Neuronal stem cell (in vitro differentiated cells): ENCODE results near the gene DLX1. TPM values are rescaled to one million over a fixed set of nuclear protein-coding genes. Genes with fewer than 3 reads are reported as not detected.

Experiments
- DNase-seq: peaks from one replicate; pipeline ENCODE4 v3.0.0-alpha.2; 2013; ENCODE audit warnings: low spot score
- H2AFZ ChIP-seq: one replicate; pipeline ENCODE4 v1.6.1; 2013; ENCODE audit warnings: mild to moderate bottlenecking, low read length, inconsistent platforms
- H2AK5ac ChIP-seq: 2 replicates; pipeline ENCODE4 v1.6.1; 2013; ENCODE audit warnings: low read depth, mild to moderate bottlenecking, inconsistent platforms, low read length, moderate library complexity, mixed read lengths
- H2BK120ac ChIP-seq: 2 replicates; pipeline ENCODE4 v1.6.1; 2013; ENCODE audit warnings: low read depth, mild to moderate bottlenecking, inconsistent platforms, low read length, moderate library complexity, mixed read lengths
- H2BK12ac ChIP-seq: one replicate; pipeline ENCODE4 v1.6.1; 2013; ENCODE audit warnings: low read length, inconsistent platforms
- H2BK15ac ChIP-seq: 2 replicates; pipeline ENCODE4 v1.6.1; 2013; ENCODE audit warnings: mild to moderate bottlenecking, low read length, inconsistent platforms, mixed read lengths
- H2BK5ac ChIP-seq: one replicate; pipeline ENCODE4 v1.6.1; 2013; ENCODE audit warnings: inconsistent platforms, mild to moderate bottlenecking, low read length, moderate library complexity
- H3K14ac ChIP-seq: one replicate; pipeline ENCODE4 v1.6.1; 2013; ENCODE audit warnings: low read length, inconsistent platforms
- H3K18ac ChIP-seq: 2 replicates; pipeline ENCODE4 v1.6.1; 2013; ENCODE audit warnings: low read length, inconsistent platforms
- H3K23ac ChIP-seq: 2 replicates; pipeline ENCODE4 v1.6.1; 2013; ENCODE audit warnings: low read depth, mild to moderate bottlenecking, mixed read lengths, low read length, inconsistent platforms; ENCODE audit not compliant: poor library complexity
- H3K27ac ChIP-seq: replicated peaks from 3 replicates; pipeline ENCODE4 v1.5.1; 2013; ENCODE audit warnings: low read length, inconsistent platforms
- H3K27me3 ChIP-seq, 3 experiments: 2 replicates each; pipeline ENCODE4 v1.6.1; 2013; ENCODE audit warnings: low read length in 3 of 3, mild to moderate bottlenecking in 2 of 3, inconsistent platforms in 1 of 3, low read depth in 1 of 3, mixed read lengths in 1 of 3, moderate library complexity in 1 of 3; ENCODE audit not compliant: control insufficient read depth in 3 of 3, insufficient read depth in 3 of 3
- H3K36me3 ChIP-seq, 2 donors: replicated peaks in 1 of 2; 2 replicates each; pipeline ENCODE4 v1.6.1; 2013; ENCODE audit warnings: low read length in 2 of 2; ENCODE audit not compliant: control insufficient read depth in 2 of 2, insufficient read depth in 2 of 2
- H3K4ac ChIP-seq: 2 replicates; pipeline ENCODE4 v1.6.1; 2013; ENCODE audit warnings: inconsistent platforms, mild to moderate bottlenecking, low read length, moderate library complexity
- H3K4me1 ChIP-seq, 2 donors: 1 replicate in 1 of 2; 2 replicates in 1 of 2; pipeline ENCODE4 v1.6.1; 2013; ENCODE audit warnings: low read length in 2 of 2, low read depth in 1 of 2; ENCODE audit not compliant: control insufficient read depth in 2 of 2, insufficient read depth in 1 of 2
- H3K4me2 ChIP-seq: one replicate; pipeline ENCODE4 v1.6.1; 2013; ENCODE audit warnings: mild to moderate bottlenecking, low read length, inconsistent platforms; ENCODE audit not compliant: insufficient read depth, poor library complexity, severe bottlenecking
- H3K4me3 ChIP-seq, 2 donors: 2 replicates each; pipeline ENCODE4 v1.5.1; 2013; ENCODE audit warnings: low read length in 2 of 2, mild to moderate bottlenecking in 2 of 2, inconsistent platforms in 1 of 2, moderate library complexity in 1 of 2
- H3K79me1 ChIP-seq: one replicate; pipeline ENCODE4 v1.6.1; 2013; ENCODE audit warnings: low read depth, mild to moderate bottlenecking, inconsistent platforms, low read length, moderate library complexity
- H3K9ac ChIP-seq: one replicate; pipeline ENCODE4 v1.6.1; 2013; ENCODE audit warnings: mild to moderate bottlenecking, low read depth, low read length, inconsistent platforms; ENCODE audit not compliant: poor library complexity
- H3K9me3 ChIP-seq, 2 donors: replicated peaks in 1 of 2; 2 replicates each; pipeline versions ENCODE3 to v1.6.1; 2013; ENCODE audit warnings: low read length in 2 of 2, mild to moderate bottlenecking in 2 of 2, inconsistent platforms in 1 of 2, low read depth in 1 of 2, mixed read lengths in 1 of 2, moderate library complexity in 1 of 2; ENCODE audit not compliant: control insufficient read depth in 2 of 2, insufficient read depth in 1 of 2
- H4K8ac ChIP-seq: one replicate; pipeline ENCODE4 v1.6.1; 2013; ENCODE audit warnings: low read depth, mild to moderate bottlenecking, inconsistent platforms, low read length, moderate library complexity
- H4K91ac ChIP-seq: one replicate; pipeline ENCODE4 v1.6.1; 2013; ENCODE audit warnings: low read length, low read depth, mild to moderate bottlenecking, inconsistent platforms; ENCODE audit not compliant: poor library complexity
- WGBS, 2 donors: extraction: QIAGEN DNeasy Blood & Tissue Kit; methylation state at CpG; one replicate each; pipeline ENCODE4 v1.1.7; 2013; ENCODE audit warnings: missing lambda C conversion rate in 2 of 2, mixed read lengths in 1 of 2; ENCODE audit not compliant: insufficient read length in 2 of 2, insufficient replicate concordance in 1 of 2; ENCODE audit errors: extremely low coverage in 2 of 2; 5-methylcytosine and 5-hydroxymethylcytosine counted together
- polyA plus RNA-seq, 2 experiments: library from polyadenylated mRNA; stranded (reverse); fragments of 200-250 nt; gene quantifications; one replicate each; pipeline ENCODE4 v1.2.3, GENCODE V29; 2013

Gene DLX1
- polyA plus RNA-seq (2013, experiment 1 of 2), result 0.08 TPM
- polyA plus RNA-seq (2013, experiment 2 of 2), result 0.10 TPM

DNA sequence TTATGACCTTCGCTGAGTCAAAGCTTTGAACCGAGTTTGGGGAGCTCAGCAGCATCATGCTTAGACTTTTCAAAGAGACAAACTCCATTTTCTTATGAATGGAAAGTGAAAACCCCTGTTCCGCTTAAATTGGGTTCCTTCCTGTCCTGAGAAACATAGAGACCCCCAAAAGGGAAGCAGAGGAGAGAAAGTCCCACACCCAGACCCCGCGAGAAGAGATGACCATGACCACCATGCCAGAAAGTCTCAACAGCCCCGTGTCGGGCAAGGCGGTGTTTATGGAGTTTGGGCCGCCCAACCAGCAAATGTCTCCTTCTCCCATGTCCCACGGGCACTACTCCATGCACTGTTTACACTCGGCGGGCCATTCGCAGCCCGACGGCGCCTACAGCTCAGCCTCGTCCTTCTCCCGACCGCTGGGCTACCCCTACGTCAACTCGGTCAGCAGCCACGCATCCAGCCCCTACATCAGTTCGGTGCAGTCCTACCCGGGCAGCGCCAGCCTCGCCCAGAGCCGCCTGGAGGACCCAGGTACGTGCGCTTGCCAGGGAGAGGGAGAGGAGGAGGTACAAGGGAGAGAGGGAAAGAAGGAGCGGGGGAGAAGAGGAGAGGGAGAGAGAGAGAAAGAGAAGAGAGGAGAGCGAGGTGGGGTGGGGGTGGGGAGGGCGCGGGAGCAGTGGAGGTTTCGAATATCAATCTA, at the start of gene DLX1:
Gene DLX1, plus strand, starts transcription at position 48 of the 700 bp plus-strand sequence. Its CDS starts 171 bp downstream, at position 219.
- Histone ChIP-seq H3K27ac (no peak within 1 kb of the TSS), H3K4ac (no peak within 1 kb of the TSS), H2BK120ac (no peak within 1 kb of the TSS), H3K79me1 (no peaks in the 10 kb centered on the region), H2BK12ac (no peak within 1 kb of the TSS), H3K14ac (peak within 1 kb of the TSS; percentile 39), H3K4me1 (peaks cover 18 to 23% of the 10 kb centered on the region in 2 donors), H2BK5ac (no peak within 1 kb of the TSS), H2AFZ (peak within 1 kb of the TSS; percentile 99), H3K27me3 (peaks cover 69 to 96% (median 94%) of the 10 kb centered on the region in 3 experiments), H3K36me3 (no peaks in the 10 kb centered on the region), H3K9me3 (peaks cover 2 to 11% of the 10 kb centered on the region in 2 donors), H3K4me2 (peak within 1 kb of the TSS; percentile 93), H3K4me3 (peak within 1 kb of the TSS; percentile 51 to 75), H3K23ac (peak within 1 kb of the TSS; percentile 77), H2AK5ac (peak within 1 kb of the TSS; percentile 47), H4K91ac (no peak within 1 kb of the TSS), H4K8ac (no peak within 1 kb of the TSS), H3K9ac (peak within 1 kb of the TSS; percentile 68), H3K18ac (peak within 1 kb of the TSS; percentile 89), H2BK15ac (peak within 1 kb of the TSS; percentile 84)
- WGBS, 2 donors, result no CpG with 5 or more reads among the region's 34 CpGs
- no peak for DNase-seq

GRCh38 chr2:172038121-172038520, 47.2 kb upstream of the DLX1 start:
- Histone ChIP-seq H3K4ac (no peak overlapping the region), H3K23ac (no peak overlapping the region), H3K14ac (no peak overlapping the region), H2AK5ac (no peak overlapping the region), H3K36me3 (no peaks in the 10 kb centered on the region), H3K4me1 (no peaks in the 10 kb centered on the region), H4K8ac (no peak overlapping the region), H3K27ac (no peak overlapping the region), H4K91ac (no peak overlapping the region), H3K4me2 (no peak overlapping the region), H2BK12ac (no peak overlapping the region), H3K18ac (no peak overlapping the region), H3K79me1 (no peaks in the 10 kb centered on the region), H2BK5ac (no peak overlapping the region), H3K4me3 (no peak overlapping the region), H2AFZ (no peak overlapping the region), H3K9me3 (peaks cover 0 to 2% of the 10 kb centered on the region in 2 donors), H2BK15ac (no peak overlapping the region), H2BK120ac (no peak overlapping the region), H3K27me3 (no peaks in the 10 kb centered on the region), H3K9ac (no peak overlapping the region)
- no CpG with 5 or more reads among the region's 3 CpGs for WGBS, 2 donors
- no peak for DNase-seq

- H2BK12ac ChIP-seq, result no peak overlapping the region
- H3K18ac ChIP-seq, result no peak overlapping the region
- no peak overlapping the region for H3K9ac ChIP-seq
- H2BK5ac ChIP-seq, result no peak overlapping the region
- no peaks in the 10 kb centered on the region for H3K4me1 ChIP-seq
- H3K36me3 ChIP-seq, result no peaks in the 10 kb centered on the region
- no peak overlapping the region for H3K27ac ChIP-seq
- H2BK120ac ChIP-seq, result no peak overlapping the region
- no peak overlapping the region for H3K23ac ChIP-seq
- H2AFZ ChIP-seq, result no peak overlapping the region
- no peaks in the 10 kb centered on the region for H3K27me3 ChIP-seq
- WGBS, 2 donors, result no CpG with 5 or more reads among the region's 2 CpGs
- no peak overlapping the region for H4K8ac ChIP-seq
- peaks cover 0 to 2% of the 10 kb centered on the region in 2 donors for H3K9me3 ChIP-seq
- H4K91ac ChIP-seq, result no peak overlapping the region
- H3K79me1 ChIP-seq, result no peaks in the 10 kb centered on the region
- H3K4me3 ChIP-seq, result no peak overlapping the region
- H3K14ac ChIP-seq, result no peak overlapping the region
- no peak overlapping the region for H3K4me2 ChIP-seq
- no peak overlapping the region for H2BK15ac ChIP-seq
- no peak for DNase-seq
- H2AK5ac ChIP-seq, result no peak overlapping the region
- H3K4ac ChIP-seq, result no peak overlapping the region
These were observed 46.7 kb upstream of the DLX1 start for GRCh38 chr2:172038604-172039003.

DNA sequence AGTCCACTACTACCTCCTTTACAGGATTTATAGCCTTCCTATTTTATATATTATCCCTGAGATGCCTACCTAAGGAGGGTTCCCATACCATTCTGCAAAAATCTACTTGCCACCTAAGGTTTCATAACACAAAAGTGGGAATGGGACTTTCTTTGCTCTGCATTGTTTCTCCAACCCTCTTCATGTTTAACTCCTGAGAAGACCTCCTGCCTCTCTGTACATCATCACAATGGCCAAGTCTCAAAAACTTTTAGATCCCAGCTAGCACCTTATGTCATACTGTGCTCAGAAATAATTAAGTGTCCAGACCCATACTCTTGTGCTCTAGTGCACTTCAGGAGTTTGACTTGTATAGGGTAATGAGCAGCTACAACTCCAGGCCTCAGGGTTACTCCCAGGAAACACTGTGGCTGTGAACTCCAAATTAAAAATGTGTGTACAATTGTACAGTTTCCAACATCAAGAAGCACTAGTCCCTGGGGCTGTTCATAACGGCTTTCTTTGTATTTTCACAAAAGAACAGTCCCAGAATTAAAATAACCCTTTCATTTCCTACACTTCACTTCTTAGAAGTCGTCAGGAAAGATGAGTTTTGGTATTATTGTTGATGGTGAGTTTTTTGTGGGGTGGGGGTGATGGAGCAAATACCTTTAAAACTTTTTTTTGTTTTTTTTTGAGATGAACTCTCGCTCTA, 46.1 kb upstream of the DLX1 start:
- Histone ChIP-seq H3K79me1 (no peaks in the 10 kb centered on the region), H3K36me3 (no peaks in the 10 kb centered on the region), H3K27me3 (no peaks in the 10 kb centered on the region), H2BK120ac (no peak overlapping the region), H2AFZ (no peak overlapping the region), H4K8ac (no peak overlapping the region), H3K23ac (no peak overlapping the region), H3K4me2 (no peak overlapping the region), H3K18ac (no peak overlapping the region), H2BK15ac (no peak overlapping the region), H3K4ac (no peak overlapping the region), H3K14ac (no peak overlapping the region), H4K91ac (no peak overlapping the region), H3K9ac (no peak overlapping the region), H2AK5ac (no peak overlapping the region), H3K4me1 (no peaks in the 10 kb centered on the region), H2BK5ac (no peak overlapping the region), H3K9me3 (peaks cover 0 to 2% of the 10 kb centered on the region in 2 donors), H2BK12ac (no peak overlapping the region), H3K4me3 (no peak overlapping the region), H3K27ac (no peak overlapping the region)
- no CpG with 5 or more reads among the region's 3 CpGs for WGBS, 2 donors
- no peak for DNase-seq
